HepG2 (cell line): Measurements from ENCODE around the gene BATF. TPM values are rescaled to one million over a fixed set of nuclear protein-coding genes. Genes with fewer than 3 reads are reported as not detected.
A peak's percentile ranks its signal among the peaks of the same experiment; 100 is the strongest.

Source experiments
- ATAC-seq: fragments of 200-7000 bp; cut with Tn5 transposase; 3 replicates; pipeline ENCODE4 v1.9.1; 2020; ENCODE audit warnings: mild to moderate bottlenecking, moderate library complexity
- BruUV-seq: library from RNA; stranded (reverse); fragments of 400-500 nt; replicated peaks from 2 replicates; lab custom pipeline; 2021; lab: Mats Ljungman, UMichigan
- CTCF ChIA-PET: fragments of 300-600 bp; formaldehyde crosslinking; extraction: SDS; loops from one replicate; lab custom pipeline; 2021; ENCODE audit warnings: low total read pairs, inconsistent platforms, low intra/inter-chr PET ratio; lab: Yijun Ruan, JAX
- POLR2A ChIA-PET: fragments of 350-600 bp; sonication (Branson Sonifier 250); formaldehyde crosslinking; loops from one replicate; lab custom pipeline; 2020; ENCODE audit warnings: antibody characterized with exemption, inconsistent platforms; lab: Yijun Ruan, JAX
- DNase-seq: peaks from one replicate; pipeline ENCODE4 v3.0.0-alpha.2; 2015; ENCODE audit warnings: low spot score
- FAIRE-seq: peaks from 3 replicates; lab custom pipeline; 2011; peaks lifted over from hg19 to GRCh38; lab: Jason Lieb, UNC
- H2AFZ ChIP-seq: one replicate; pipeline ENCODE4 v1.6.1; 2011; ENCODE audit warnings: low read length, inconsistent platforms
- H3K27ac ChIP-seq: fragments of 300-600 bp; 3 replicates; pipeline ENCODE4 v1.8.0; 2011; ENCODE audit warnings: mixed run types, mild to moderate bottlenecking, mixed read lengths, low read length, inconsistent platforms; ENCODE audit not compliant: insufficient read depth; ENCODE audit errors: extremely low read length
- H3K27me3 ChIP-seq, 2 experiments: fragments of 200-600 bp in 1 of 2; 2 replicates in 1 of 2; 3 replicates in 1 of 2; pipeline versions ENCODE4 v1.6.0 to v1.8.0; 2011; ENCODE audit warnings: low read length in 2 of 2, mild to moderate bottlenecking in 2 of 2, moderate library complexity in 2 of 2, inconsistent platforms in 1 of 2; ENCODE audit not compliant: insufficient read depth in 2 of 2, control insufficient read depth in 1 of 2
- H3K36me3 ChIP-seq, 2 experiments: fragments of 200-600 bp in 1 of 2; replicated peaks in 1 of 2; 2 replicates in 1 of 2; 3 replicates in 1 of 2; pipeline versions ENCODE4 v1.5.1 to v1.8.0; 2011; ENCODE audit warnings: low read length in 2 of 2, inconsistent platforms in 1 of 2; ENCODE audit not compliant: insufficient read depth in 2 of 2, control insufficient read depth in 1 of 2
- H3K4me1 ChIP-seq: 2 replicates; pipeline ENCODE4 v1.5.1; 2012; ENCODE audit warnings: low read length, inconsistent platforms; ENCODE audit not compliant: insufficient read depth
- H3K4me2 ChIP-seq: 2 replicates; pipeline ENCODE4 v1.6.0; 2011; ENCODE audit warnings: low read depth, low read length, inconsistent platforms
- H3K4me3 ChIP-seq, 3 experiments: fragments of 200-600 bp in 1 of 3; sonication (generic), shearing (Covaris generic) in 1 of 3; replicated peaks in 1 of 3; 2 replicates each; pipeline ENCODE4 v1.5.1; 2011 to 2016; ENCODE audit warnings: low read length in 3 of 3, inconsistent platforms in 2 of 3, low read depth in 2 of 3, mild to moderate bottlenecking in 2 of 3, control low read depth in 1 of 3, mixed read lengths in 1 of 3; ENCODE audit not compliant: insufficient read depth in 1 of 3
- H3K79me2 ChIP-seq: one replicate; pipeline ENCODE4 v1.6.1; 2011; ENCODE audit warnings: low read length, inconsistent platforms; ENCODE audit not compliant: insufficient read depth
- H3K9ac ChIP-seq: 2 replicates; pipeline ENCODE4 v1.6.0; 2011; ENCODE audit warnings: mild to moderate bottlenecking, low read depth, low read length, inconsistent platforms; ENCODE audit not compliant: insufficient read depth
- H3K9me3 ChIP-seq: 2 replicates; pipeline ENCODE4 v1.5.1; 2012; ENCODE audit warnings: mild to moderate bottlenecking, low read length
- H4K20me1 ChIP-seq: 2 replicates; pipeline ENCODE4 v1.6.0; 2011; ENCODE audit warnings: inconsistent platforms, mild to moderate bottlenecking, low read length, moderate library complexity; ENCODE audit not compliant: insufficient read depth
- KAT7 ChIP-seq: IDR thresholded peaks from 2 replicates; pipeline ENCODE4 v1.6.1; 2018; ENCODE audit warnings: borderline replicate concordance, missing compliant biosample characterization
- MATR3 ChIP-seq: sonication (generic); formaldehyde crosslinking; IDR thresholded peaks from 2 replicates; pipeline ENCODE4 v1.4.0; 2020; ENCODE audit warnings: missing genetic modification reagents
- MEIS1 ChIP-seq: sonication (generic); formaldehyde crosslinking; IDR thresholded peaks from 2 replicates; pipeline ENCODE4 v1.9.0; 2021; ENCODE audit warnings: mild to moderate bottlenecking, missing genetic modification reagents, moderate library complexity, borderline replicate concordance
- NONO ChIP-seq, 2 experiments: fragments of 450-650 bp in 1 of 2; sonication (generic) in 1 of 2; formaldehyde crosslinking in 1 of 2; IDR thresholded peaks in 1 of 2; conservative IDR thresholded peaks in 1 of 2; 2 replicates each; pipeline versions ENCODE4 v1.6.1 to v1.8.0; 2017 to 2022; ENCODE audit warnings: mild to moderate bottlenecking in 1 of 2, missing genetic modification reagents in 1 of 2, moderate library complexity in 1 of 2
- RBAK ChIP-seq: sonication (generic); formaldehyde crosslinking; IDR thresholded peaks from 2 replicates; pipeline ENCODE4 v1.5.1; 2020; ENCODE audit warnings: mild to moderate bottlenecking, missing genetic modification reagents
- ZC3H13 ChIP-seq: sonication (generic); formaldehyde crosslinking; IDR thresholded peaks from 2 replicates; pipeline ENCODE4 v1.8.1; 2023; ENCODE audit warnings: mild to moderate bottlenecking, missing genetic modification reagents, moderate library complexity
- ZNF589 ChIP-seq: sonication (generic); formaldehyde crosslinking; conservative IDR thresholded peaks from 2 replicates; pipeline ENCODE4 v1.8.0; 2022; ENCODE audit warnings: mild to moderate bottlenecking, moderate library complexity, missing genetic modification reagents
- WGBS: methylation state at CpG from one replicate; pipeline ENCODE4 v1.1.6; 2017; ENCODE audit warnings: low lambda C conversion rate; 5-methylcytosine and 5-hydroxymethylcytosine counted together
- in situ Hi-C: cut with HindIII; loops from 2 replicates; pipeline ENCODE4 v1.10.0; 2017; ENCODE audit warnings: low pct_unique_long_range_greater_than_20kb; ENCODE audit not compliant: extremely low pct_ligation_motif_present
- intact Hi-C: fragments of 100-400 bp; cut with micrococcal nuclease; formaldehyde crosslinking; loops from one replicate; pipeline ENCODE4 v1.10.0; 2022; ENCODE audit not compliant: unreplicated experiment
- polyA plus RNA-seq, 8 experiments: library from polyadenylated mRNA; depleted of rRNA in 3 of 8; stranded (reverse) in 7 of 8; unstranded in 1 of 8; fragments of >200 nt; fragmentation: Illumina TruSeq in 4 of 8; extraction: Trizol in 4 of 8; gene quantifications; 2 replicates each; pipeline versions ENCODE4 v1.2.1 to v1.2.3, GENCODE V29; 2011 to 2016; ENCODE audit warnings: low read depth in 4 of 8, missing spikeins in 1 of 8, mixed read lengths in 1 of 8; ENCODE audit not compliant: insufficient read depth in 1 of 8
- total RNA-seq, 5 experiments: library from RNA; depleted of rRNA; stranded (reverse); fragments of >200 nt; fragmentation: Illumina TruSeq; extraction: Trizol; gene quantifications; 2 replicates each; pipeline ENCODE4 v1.2.3, GENCODE V29; 2016; ENCODE audit warnings: low read depth in 1 of 5
- TF ChIP-seq, protein P1 (sequence below): sonication (generic); formaldehyde crosslinking; IDR thresholded peaks from 2 replicates; pipeline ENCODE4 v1.4.0; 2020; ENCODE audit warnings: missing genetic modification reagents

The BATF gene
- total and polyA plus RNA-seq, 2 of the 13 experiments (the other 11 are each of a cell fraction or from before 2014, with no cell fraction given), result 0.22 to 0.37 TPM

DNA sequence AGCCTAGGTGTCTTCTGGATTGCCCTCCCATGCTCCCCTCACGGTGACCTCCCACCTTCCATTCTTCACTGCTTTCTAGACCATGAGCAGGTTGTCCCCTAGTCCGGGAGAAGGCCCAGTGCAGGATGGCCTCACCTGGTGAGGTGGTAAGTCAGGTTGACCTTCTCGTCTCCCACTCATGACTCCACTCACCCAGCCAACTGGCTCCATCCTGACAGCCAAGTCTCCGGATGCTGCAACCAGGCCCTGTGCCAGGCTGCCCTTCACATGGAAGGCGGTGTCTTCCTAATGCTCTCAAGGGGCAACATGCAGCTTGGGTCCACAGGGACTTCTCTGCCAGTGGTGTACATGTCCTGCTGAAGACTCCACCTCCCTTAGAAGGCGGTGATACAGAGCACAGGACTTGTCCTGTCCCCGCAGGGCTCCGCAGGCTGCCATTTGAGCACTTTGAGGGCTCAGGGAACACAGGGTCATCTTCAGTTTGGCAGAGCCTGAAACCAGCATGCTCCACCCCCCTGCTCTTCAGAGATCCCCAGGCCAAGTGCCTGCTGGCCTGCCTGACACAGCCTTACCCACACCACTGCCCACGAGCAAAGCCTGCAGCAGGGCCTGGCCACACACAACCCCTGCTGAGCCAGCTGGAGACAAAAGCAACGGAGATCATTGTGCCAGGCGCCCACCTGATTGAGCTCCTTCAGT is 25.4 kb downstream of the BATF start:
- no peaks in the 10 kb centered on the region for H3K79me2 ChIP-seq
- intact Hi-C loops, result no loop called here
- H2AFZ ChIP-seq, result no peak overlapping the region
- H3K4me3 ChIP-seq, result no peak overlapping the region
- CTCF ChIA-PET, result no interaction called here
- no peak for DNase-seq
- H3K27ac ChIP-seq, result no peak overlapping the region
- H4K20me1 ChIP-seq, result no peaks in the 10 kb centered on the region
- TF ChIP-seq MEIS1 (no peak), ZNF589 (CRISPR knock-in tag) (no peak), ZC3H13 (no peak), MATR3 (CRISPR knock-in tag) (no peak), KAT7 (CRISPR knock-in tag) (no peak), RBAK (CRISPR knock-in tag) (no peak), NONO (IDR thresholded peaks at IDR 0.05) (no peak), NONO (CRISPR knock-in tag; conservative IDR thresholded peaks at IDR 0.05) (no peak)
- TF ChIP-seq, protein P1, sequence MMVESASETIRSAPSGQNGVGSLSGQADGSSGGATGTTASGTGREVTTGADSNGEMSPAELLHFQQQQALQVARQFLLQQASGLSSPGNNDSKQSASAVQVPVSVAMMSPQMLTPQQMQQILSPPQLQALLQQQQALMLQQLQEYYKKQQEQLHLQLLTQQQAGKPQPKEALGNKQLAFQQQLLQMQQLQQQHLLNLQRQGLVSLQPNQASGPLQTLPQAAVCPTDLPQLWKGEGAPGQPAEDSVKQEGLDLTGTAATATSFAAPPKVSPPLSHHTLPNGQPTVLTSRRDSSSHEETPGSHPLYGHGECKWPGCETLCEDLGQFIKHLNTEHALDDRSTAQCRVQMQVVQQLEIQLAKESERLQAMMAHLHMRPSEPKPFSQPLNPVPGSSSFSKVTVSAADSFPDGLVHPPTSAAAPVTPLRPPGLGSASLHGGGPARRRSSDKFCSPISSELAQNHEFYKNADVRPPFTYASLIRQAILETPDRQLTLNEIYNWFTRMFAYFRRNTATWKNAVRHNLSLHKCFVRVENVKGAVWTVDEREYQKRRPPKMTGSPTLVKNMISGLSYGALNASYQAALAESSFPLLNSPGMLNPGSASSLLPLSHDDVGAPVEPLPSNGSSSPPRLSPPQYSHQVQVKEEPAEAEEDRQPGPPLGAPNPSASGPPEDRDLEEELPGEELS, result no peak
- H3K4me1 ChIP-seq, result peaks cover 15% of the 10 kb centered on the region
- no peaks in the 10 kb centered on the region for H3K36me3 ChIP-seq
- POLR2A ChIA-PET, result interaction anchor here (1.2 to 2.8 kb wide), 3 partner anchors 7 to 26 kb away, joined by 3 to 13 read pairs (median 7); no protein-coding TSS in a partner anchor
- H3K27me3 ChIP-seq, result peaks cover 0 to 11% of the 10 kb centered on the region in 2 experiments; a peak in 1 of 5 replicates
- no peak overlapping the region for H3K9ac ChIP-seq
- H3K9me3 ChIP-seq, result no peaks in the 10 kb centered on the region
- ATAC-seq, result peak; percentile 21; the same call in 2 of the 3 replicates
- 61% methylated on average over 7 of the region's 11 CpGs for WGBS
- in situ Hi-C loops, result no loop called here
- no peak for FAIRE-seq
- no TSS peak for BruUV-seq
- no peak overlapping the region for H3K4me2 ChIP-seq
